ENCODE data around the gene SSBP3. TPM values are rescaled to one million over a fixed set of nuclear protein-coding genes. Genes with fewer than 3 reads are reported as not detected.
"Not testable (repeated sequence)": the region's sequence is repeated elsewhere in the genome, so short reads cannot be mapped to it uniquely, and the experiment has no call there.

Gene SSBP3
- total RNA-seq, 1 donor from 2014 or later, result 47.3 TPM

GRCh38 chr1:54244655-54245054, 161.5 kb downstream of the SSBP3 start:
- DNase-seq (ENCODE audit: low spot score), result no peak

- DNase-seq (ENCODE audit: low spot score), result no peak
These were observed 163.2 kb downstream of the SSBP3 start for GRCh38 chr1:54243022-54243421.

- no peak for DNase-seq (ENCODE audit: low spot score)
These were observed 164.8 kb downstream of the SSBP3 start for GRCh38 chr1:54241364-54241763.

GRCh38 chr1:54240741-54241335, 165.4 kb downstream of the SSBP3 start:
- DNase-seq (ENCODE audit: low spot score), result no peak

- DNase-seq (ENCODE audit: low spot score), result no peak
These were observed 166.6 kb downstream of the SSBP3 start for GRCh38 chr1:54239631-54240031.

DNA sequence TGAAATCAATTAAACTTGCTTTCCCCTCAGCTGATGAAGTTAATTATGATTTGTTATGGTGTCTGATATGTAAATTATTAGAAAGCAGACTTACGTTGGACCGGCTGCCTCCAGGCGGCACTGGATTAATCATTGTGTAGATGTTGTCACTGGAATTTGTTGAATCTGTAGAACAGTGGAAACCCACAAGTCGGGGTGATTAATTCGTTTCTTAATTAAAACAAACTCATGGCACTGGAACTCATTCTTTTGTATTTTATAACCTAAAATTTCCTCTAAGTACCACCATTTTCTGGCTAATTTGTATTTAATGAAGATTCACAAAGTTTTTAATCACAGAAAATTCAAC, 167.2 kb downstream of the SSBP3 start:
- no peak for DNase-seq (ENCODE audit: low spot score)

DNA sequence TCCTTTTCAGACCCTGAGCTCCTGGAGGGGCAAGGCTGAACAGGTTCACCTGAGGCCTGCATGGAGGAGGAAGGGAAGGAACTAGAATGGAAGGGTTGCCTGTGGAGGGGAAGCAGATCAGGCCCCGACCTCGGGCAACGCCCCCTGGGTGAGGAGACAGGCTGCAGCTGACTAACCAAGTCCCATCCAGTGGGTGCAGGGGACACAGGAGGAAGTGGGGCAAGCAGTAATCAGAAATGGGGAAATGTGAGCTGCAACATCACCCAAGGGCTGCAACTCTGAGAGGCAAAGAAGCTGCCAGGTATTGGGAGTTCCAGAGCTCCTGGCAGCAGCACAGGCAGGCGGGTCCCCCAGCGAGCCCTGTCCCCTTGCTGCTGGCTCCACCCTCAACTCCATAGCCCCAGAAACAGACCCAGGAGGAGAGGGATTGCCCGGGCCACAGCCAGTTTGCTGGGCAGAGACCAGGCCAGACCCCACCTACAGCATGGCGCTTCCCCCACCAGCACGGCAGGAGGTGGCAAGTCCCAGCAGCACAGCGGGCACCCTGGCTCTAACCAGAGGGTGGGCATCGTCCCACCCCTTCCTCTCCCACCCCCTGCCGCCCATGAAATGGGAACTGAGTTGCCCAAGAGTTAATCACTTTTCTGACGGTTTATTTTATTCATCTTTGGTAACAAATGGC, 167.7 kb downstream of the SSBP3 start:
- no peak for DNase-seq (ENCODE audit: low spot score)

DNA sequence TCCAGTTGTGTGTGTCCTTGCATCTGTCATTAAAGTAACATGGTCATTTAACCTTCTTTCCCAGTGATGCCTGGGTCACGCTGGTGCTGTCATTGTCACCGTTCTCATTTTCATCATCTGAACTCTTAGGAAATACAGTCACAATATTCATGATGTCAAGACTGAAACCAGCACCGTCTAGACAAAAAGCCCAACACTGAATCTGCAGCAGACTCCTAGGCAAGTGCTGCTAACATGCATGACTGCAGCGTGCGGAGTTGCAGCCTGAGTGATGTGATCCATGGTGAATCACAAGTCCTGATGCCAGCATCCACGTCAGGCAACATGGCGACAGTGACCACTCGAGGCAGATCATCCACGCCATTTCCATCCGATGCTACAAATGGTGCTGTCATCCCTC, 168.6 kb downstream of the SSBP3 start:
- no peak for DNase-seq (ENCODE audit: low spot score)

DNA sequence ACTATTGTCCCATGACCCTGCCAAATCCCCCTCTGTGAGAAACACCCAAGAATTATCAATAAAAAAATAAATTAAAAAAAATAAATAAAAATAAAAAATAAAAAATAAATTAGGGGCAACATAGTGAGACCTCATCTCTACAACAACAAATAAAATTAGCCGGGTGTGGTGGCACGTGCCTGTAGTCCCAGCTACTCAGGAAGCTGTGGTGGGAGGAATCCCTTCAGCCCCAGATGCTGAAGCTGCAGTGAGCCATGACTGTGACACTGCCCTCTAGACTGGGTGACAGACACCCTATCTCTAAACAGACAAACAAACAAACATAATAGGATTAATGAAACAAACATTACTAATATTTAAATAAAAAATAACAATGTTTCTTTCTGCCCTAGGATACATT, 171.9 kb downstream of the SSBP3 start:
- no peak for DNase-seq (ENCODE audit: low spot score)

GRCh38 chr1:54233196-54233595, 173.0 kb downstream of the SSBP3 start:
- not testable (repeated sequence) for DNase-seq (ENCODE audit: low spot score)

- DNase-seq (ENCODE audit: low spot score), result no peak
These were observed 175.5 kb downstream of the SSBP3 start for GRCh38 chr1:54230507-54231339.

DNA sequence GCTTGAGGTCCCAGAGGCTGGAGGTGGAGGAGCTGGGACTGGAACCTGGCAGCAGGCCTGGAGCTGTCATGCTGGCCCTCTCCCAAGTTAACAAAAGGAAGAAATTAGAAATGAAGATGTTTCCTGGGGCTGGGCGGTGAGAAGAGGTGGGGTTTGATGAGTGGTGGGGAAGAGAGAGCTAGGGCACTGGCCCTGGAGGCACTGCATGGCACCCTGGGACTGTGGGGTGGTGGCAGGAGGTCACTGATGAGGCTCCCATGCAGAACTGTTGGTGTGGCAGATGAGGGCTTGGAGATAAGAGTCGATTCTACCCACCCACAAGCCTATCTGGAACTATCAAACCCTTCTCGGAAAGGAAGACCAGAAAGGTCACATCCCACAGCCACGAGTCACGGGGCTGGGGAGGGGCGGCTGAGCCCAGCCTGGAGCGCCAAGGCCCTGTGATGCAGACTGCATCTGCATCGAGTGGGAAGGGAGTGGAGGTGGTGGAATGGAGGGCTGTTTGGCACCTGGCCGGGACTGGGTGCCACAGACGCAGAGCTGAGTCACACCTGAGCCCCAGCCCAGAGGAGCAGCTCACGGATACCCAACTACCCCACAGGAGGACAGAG, 176.8 kb downstream of the SSBP3 start:
- DNase-seq (ENCODE audit: low spot score), result no peak

GRCh38 chr1:54228638-54229079, 177.5 kb downstream of the SSBP3 start:
- DNase-seq (ENCODE audit: low spot score), result no peak

- no peak for DNase-seq (ENCODE audit: low spot score)
These were observed 178.3 kb downstream of the SSBP3 start for GRCh38 chr1:54227891-54228310.

GRCh38 chr1:54227091-54227602, 179.0 kb downstream of the SSBP3 start:
- DNase-seq (ENCODE audit: low spot score), result no peak

DNA sequence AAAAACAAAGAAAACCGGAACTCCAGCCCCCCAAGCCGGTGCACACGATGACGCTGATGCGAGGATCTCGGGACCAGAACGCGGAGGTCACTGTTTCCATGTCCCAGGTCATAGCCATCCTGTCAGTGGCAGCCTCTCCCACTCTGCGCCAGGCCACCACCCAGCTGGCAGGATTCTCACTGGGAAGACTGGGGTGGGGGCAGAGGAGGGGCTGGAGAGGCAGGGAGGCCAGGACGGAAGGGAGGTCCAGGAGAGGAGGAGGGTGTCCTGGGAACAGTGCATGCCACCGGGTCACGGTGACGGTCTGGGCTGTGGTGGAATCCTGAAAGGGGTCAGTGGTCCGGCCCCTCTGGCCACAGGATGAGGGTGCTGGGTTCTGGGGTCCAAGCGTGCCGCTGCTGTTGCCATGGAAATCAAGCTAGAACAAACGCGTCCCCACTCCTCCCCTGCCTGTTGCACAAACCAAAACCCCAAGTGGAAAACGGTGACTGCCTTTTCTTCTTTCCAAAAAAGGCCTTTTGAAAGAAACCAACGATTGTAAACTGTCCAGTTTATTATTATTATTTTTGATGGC, 180.1 kb downstream of the SSBP3 start:
- no peak for DNase-seq (ENCODE audit: low spot score)

DNA sequence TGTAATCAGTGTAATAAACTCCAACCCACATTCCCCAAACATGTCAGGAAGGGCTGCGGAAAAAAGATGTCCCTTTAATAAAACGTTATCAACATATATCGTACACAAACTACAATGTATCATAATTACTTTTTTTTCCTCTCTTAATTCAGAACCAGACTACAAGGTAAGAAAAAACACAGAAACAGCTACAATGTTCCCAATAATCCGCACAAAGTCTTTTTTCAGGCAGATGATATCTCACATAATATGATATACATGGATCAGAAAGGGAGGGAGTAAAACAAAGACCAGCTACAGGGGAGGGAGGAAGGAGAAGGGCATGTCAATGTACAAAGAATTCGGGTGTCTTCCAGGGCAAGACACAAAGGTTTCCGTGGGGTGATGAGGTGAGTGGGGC, 180.8 kb downstream of the SSBP3 start:
- no peak for DNase-seq (ENCODE audit: low spot score)

DNA sequence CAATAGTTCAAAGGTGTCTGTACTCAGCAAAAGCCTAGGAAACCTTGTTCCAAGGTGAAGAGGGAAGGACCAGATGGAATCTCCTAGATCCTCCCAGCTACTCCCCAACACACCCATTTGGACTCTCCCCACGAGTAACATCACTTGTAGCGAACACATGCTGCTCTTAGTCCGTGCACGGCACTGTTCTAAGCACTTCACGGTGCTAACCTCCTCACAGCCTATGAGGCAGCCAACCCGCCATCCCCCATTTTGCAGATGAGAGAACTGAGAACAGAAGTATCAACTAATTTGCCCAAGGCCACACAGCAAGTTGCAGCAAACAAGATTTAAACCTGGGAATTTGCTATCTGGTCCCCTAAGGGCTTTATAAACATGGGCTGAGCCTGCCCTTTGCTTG, 182.0 kb downstream of the SSBP3 start:
- no peak for DNase-seq (ENCODE audit: low spot score)

DNA sequence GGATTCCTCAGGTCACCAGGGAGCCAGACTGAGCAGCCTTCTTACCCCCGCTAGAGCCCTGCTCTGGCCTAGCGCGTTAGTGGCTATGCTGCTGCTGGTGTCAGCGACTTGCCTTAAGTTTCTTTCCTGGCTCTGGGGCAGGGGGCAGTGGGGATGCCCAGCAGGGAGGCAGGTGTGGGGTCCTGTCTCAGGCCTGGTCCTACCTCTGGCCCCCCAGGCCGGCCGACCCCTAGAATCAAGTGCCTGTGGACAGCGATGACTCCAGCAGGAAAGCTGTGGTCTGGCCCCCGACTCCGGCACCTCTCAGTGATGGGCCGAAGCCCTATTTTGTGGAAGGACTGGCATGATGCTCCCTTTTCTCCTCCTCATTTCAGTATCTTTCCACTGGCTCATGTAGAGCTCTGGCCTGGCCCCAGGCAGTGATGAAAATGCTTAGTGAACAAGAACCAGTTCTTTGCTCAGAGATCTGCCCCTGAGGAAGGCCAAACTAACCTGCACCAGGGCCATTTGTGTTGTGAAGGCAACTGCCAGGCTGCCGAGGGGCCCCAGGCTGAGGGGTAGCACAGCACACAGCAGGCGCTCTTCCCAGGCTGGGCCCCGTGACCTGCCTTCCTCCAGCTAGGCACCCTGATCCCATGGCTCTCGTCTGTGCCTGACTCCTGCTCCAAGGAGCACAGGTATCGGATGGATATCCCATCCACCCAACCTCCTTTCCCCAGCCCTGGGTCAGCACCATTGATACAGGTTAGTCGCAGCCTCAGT, 182.6 kb downstream of the SSBP3 start:
- DNase-seq (ENCODE audit: low spot score), result no peak

DNA sequence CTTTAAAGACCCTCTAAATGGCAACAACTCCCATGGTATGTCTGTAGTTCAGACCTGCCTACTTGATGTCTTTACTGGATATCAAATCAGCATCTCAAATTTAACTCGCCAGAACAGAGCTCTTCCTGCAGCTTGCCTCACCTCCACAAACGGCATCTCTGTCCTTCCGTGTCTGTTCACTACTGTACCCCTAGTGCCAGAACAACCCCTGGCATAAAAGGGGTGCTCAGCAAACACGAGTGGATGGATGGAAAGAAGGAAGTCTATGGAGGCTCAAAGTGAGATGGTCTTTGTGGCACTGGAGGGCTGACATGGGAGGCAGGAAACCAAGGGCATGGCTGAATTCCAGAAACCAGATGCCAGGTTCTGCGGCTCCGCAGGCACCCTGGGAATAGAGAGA, 183.5 kb downstream of the SSBP3 start:
- DNase-seq (ENCODE audit: low spot score), result no peak

DNA sequence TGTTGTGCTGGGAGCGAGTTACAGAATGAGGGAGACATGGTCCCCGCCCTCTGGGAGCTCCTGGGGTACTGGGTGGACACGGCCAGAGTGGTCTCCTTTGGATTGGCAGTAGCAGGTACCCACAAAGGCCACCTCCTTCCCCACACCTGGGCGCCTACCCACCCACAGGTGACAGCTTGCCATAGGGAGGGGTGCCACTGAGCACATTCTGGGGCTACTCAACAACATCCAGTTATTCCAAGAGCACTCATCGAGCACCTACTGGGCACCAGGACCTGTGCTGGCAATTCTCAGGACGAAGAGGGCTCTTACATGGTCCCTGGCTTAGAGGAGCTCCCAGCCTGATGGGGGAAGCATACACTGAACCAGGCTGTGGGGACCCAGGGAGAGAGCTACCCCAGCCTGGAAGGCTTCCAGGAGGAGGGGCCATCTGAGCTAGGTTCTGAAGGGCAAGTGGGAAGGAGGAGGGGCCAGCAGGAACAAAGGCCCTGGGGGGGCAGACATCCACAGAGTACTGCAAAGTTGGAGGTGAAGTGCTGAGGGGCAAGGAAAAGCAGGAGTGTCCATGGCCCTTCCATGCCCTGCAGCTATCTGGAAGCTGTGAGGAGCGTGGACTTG, 184.2 kb downstream of the SSBP3 start:
- DNase-seq (ENCODE audit: low spot score), result no peak
